HG03097 (cell line): ENCODE results near the gene BMP2K.

Source experiments
- ATAC-seq: cut with Tn5 transposase; IDR thresholded peaks from one replicate; pipeline ENCODE4 v1.9.1; 2021; ENCODE audit not compliant: unreplicated experiment, low FRiP score

The BMP2K gene

DNA sequence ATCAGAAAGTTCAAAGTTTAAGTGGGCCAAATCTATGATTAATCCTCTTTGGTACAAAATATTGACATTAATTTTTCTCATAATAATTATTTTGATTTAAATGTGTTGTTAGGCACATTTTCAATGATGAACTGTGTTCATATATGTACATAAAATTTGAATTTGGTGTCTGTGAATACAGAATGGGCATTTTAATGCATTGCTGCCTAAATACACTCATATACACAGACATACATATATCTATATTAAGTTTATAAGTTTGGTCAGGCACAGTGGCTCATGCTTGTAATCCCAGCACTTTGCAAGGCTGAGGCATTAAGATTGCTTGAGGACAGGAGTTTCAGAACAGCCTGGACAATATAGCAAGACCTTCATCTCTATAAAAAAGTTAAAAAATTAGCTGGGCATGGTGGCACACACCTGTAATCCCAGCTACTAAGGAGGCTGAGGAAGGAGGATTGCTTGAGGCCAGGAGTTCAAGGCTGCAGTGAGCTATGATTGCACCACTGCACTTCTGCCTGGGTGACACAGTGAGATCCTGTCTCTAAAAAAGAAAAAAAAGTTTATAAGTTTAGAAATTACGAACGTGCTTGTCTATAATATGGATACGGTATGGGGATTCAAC lies 12.3 kb upstream of the BMP2K start:
- no peak for ATAC-seq

DNA sequence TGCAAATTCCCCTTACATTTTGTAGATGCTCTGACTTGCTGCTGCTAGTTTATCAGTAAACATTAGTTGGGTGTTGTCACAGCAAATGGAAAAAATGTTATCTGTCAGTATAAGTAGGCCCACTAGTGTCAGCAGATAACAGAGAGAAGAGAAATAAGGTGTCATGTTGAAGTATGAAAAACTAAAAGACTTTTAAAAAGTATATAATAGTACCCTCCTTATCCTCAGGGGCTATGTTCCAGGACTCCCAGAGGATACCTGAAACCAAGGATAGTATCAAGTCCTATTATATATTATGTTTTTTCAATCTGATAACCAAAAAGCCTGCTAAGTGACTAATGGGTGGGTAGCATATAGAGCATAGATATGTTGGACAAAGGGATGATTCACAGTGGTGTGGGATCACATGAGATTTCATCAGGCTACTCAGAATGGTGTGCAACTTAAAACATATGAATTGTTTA lies 11.6 kb upstream of the BMP2K start:
- ATAC-seq, result no peak

DNA sequence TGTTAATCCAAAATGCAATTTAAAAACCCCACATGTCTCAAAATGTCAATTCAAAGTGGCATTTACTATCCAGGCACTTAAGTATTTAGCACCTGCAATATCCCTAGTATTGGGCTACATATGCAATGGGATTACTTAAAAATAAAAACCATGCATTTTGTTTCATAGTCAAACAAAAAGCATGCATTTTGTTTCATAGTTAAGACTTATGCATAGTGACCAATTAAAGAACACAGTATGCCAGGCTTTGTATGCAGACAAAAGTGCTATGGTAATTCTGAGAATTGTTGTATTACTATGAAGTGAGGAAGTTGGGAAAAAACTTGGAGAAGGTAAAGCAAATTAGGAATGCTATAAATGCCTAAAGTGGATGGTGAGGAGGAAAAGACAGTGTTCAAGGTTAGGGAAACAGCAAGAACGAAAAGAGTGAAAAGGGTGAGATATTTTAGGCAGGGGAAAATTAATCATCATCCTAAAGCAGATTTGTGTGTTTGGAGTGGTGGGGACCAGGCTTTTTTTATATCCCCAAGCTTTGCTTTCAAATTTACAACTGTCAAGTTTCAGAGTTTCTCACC lies 10.6 kb upstream of the BMP2K start:
- no peak for ATAC-seq

DNA sequence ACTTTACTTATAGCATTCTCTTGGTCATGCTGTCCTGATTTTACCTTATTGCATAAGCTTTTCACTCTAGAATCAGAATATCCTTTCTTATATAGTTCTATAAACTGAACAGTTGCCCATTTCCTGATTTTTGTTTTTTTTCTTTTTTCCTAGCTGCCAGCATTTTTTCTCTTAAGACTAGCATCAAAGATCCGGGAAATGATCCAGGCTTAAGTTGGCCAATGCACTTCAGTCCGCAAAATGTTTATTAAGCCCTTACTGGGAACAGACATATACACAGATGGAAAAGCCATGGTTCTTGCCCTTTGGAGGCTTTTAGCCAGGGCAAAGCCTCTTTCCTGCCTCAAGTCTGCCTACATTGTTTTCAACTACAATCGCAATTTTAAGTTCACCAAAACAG lies 10.1 kb upstream of the BMP2K start:
- no peak for ATAC-seq

DNA sequence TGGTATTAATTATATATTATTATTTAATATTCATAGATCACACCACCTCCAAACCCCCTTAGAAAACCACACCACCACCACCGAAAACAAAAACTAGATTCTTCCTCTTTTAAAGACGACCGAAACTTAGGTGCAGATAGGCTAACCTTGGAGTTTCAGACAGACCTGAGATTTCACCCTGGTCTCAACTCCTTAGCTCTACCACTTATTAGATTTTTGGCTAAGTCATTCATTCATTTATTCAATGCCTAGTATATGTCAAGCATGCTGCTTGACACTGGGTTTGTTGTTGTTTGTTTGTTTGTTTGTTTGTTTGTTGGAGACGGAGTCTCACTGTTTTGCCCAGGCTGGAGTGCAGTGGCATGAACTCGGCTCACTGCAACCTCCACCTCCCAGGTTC lies 9.5 kb upstream of the BMP2K start:
- peak; percentile 83 for ATAC-seq

DNA sequence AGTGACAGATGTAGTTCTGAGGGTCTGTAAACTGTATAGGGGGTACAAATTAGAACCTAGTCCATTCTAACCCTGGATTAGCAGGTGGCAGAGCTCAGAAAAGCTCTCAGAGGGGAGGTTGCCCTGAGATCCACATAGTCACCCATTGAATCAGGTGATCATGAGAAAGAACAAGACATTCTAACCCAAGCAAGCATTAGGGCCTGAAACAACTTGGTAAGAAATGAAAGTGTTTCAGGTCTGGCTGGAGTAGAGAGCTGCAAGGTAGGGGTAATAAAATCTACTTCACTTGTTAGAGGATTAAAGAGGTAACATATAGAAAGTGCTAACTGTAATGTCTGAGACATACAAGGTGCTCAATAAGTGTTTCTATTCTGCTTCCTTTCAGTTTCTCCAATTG lies 8.8 kb upstream of the BMP2K start:
- ATAC-seq, result peak; percentile 54

DNA sequence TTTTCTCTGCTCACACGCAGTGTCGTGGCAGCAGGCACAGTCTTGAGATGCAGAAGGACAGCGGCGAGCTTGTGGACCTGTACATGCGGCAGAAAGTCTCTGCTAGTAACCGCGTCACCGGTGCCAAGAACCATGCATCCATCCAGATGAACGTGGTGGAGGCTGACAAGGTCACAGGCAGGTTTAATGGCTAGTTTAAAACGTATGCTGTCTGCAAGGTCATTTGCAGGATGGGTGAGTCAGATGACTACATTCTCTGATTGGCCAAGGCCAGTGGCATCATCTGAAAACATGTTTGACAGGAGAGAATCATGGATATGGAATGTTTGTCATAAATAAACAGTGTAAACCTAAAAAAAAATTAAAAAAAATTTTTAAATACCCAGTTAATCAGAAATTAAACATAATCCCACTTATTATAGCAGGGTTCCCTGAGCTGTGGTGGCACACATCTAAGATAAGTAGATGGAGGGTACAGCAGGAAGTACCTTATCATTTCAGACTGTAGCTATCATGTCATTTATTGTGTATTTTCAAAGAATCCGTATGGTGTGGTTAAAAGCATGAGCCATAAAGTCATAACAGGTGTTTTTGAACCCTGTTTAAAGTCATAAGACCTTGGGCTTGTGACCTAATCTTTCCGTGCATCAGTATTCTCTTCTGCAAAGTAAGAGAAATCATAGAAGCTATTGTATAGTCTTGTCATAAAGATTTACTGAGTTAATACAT lies 7.5 kb upstream of the BMP2K start:
- no peak for ATAC-seq

DNA sequence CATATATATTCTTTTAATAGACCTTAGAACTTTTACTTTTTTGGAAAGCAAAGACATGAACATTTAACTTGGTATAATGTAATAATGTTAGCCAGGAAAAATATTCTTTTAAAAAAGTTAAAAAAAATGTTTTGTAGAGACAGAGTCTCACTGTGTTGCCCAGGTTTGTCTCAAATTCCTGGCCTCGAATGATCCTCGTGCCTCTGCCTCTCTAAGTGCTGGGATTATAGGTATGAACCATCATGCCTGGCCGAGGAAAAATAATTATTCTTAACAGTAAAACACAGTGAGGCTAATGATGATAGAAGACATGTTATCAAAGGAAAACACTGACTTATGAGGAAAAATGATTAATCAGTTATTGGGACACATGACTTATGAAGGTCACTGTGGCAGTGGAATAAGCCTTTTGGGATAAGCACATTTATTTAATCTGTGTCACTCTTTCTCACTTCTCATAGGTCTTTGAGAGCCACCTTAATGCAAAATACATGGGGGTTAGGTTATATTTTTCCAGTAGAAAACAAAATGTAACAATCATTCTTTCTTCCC lies 6.0 kb upstream of the BMP2K start:
- no peak for ATAC-seq

DNA sequence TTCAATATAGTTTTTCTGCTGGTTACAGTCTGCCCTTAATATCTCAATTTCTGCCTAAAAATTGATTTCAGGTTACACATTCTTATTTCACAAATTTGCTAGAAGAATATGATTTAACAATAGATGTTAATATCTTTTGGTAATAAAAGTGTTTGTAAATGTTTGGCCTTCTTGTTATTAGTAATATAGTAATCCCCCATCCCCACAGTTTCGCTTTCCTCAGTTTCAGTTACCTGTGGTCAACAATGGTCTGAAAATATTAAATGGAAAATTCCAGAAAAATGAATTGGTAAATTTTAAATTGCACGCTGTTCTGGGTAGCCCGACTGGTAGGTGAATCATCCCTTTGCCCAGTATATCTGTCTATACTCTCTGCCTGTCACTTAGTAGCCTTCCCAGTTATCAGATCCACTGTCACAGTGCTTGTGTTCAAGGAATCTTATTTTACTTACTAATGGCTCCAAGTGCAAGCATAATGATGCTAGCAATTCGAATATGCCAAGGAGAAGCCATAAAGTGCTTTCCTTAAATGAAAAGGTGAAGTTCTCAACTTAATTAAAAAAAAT lies 3.5 kb upstream of the BMP2K start:
- no peak for ATAC-seq

DNA sequence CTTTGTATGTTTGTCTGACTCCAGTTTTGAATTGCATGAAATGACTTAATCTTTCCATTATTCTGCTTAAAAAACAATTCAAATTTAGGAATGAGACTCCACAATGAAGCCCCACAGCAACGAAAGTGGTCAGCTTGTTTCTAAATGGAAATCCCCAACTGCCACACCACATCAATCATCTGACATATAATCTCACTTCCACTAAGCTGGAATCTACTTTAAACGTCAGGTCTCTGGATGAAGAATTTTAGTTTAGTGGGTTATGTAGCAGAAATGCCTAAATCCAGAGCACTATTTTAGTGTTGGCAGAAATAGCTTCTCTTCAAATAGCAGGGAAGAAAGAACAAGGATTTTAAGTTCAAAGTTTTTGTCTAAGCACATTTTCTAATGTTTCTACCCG lies 1.7 kb upstream of the BMP2K start:
- ATAC-seq, result no peak

DNA sequence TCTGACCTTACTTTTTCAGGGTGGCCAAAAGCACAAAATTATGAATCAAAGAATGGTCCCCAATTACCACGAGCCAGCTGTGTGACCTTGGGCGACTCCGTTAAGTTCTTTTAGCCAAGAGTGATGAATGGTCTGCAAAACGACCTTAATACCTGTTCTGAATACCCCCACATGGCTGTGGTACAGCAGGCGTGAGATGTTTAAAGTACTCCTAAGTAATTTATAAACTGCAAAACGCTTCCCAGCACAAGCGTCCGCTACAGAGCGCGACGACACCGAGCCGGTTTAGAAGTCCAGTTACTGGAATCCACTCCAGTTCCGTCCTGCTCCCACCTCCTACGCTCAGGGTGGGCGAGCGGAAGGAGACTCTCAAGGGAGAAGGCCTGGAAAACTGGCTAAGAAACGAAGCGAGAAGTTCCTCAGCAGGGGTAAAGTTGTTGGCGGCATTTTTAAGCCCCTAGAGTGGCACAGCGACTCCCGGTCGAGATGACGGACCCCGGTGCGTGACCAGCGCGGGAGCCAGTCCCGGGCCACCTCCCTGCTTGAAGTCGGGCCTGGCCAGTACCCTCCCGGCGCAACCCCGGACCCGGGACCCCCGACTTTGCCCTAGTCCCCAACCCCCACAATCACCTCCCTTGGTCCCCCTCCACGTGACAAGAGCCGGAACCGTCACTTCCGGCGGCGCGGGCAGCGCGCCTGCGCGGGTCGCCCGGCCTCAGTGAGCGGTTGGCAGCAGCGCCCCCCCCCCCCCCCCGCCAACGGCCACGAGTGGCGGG lies 659 bp upstream of the BMP2K start:
- ATAC-seq, result peak; percentile 51

DNA sequence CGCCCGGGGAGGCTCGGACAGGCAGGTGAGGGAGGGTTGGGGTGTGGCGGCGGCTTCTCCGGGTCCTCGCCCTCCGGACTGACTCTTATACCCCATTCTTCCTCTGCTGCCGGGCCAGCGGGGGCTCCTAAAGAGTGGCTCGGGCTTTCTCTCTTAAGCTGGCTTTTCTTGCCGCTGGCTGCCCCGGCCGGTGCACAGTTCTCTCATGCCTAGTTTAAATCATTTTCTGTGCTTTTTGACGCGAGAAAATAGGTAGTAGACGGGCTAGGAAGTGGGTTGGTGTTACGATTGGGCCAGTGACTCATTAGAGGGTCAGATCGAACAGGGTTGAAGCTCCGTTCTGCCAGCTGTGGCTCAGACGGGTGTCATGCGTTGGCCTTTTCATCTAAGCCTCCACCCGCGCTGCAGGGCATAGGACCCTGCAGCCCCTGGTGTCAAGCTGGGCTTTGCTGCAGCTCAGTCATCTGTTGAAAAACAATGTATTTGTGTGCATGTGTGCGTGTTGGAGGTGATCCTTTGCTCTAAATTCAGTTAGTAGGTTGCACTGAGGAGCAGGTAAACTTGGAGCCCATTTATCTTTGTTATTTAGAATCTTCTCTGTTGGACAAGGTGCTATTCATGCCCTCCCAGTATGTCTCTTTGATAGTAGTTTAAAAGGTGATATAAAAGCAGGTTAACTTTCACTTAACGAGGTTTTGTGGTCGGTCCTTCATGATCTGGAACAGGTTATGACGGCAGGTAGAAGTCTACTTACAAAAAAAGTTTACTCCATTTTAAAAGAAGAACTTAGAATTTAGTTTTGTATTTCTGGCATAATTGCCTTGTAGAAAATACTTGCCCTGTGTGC lies 802 bp downstream of the BMP2K start:
- ATAC-seq, result peak; percentile 35

DNA sequence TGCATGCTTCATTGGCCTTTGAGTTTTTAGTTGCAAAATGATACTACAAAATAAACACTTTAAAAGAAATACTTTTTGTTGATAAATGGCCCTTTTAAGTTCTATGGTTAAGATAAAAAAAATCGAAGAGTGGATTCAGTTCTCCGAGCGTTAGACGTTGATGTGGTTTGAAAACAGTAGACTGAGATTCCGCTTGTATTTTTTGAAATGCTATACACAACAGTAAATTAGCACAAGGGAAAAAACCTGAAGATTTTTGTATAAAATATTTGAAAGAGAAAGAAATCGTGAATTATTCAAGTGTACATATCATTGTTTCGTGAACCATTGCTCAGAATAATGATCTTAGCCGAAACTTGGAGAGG lies 1.4 kb downstream of the BMP2K start:
- no peak for ATAC-seq

DNA sequence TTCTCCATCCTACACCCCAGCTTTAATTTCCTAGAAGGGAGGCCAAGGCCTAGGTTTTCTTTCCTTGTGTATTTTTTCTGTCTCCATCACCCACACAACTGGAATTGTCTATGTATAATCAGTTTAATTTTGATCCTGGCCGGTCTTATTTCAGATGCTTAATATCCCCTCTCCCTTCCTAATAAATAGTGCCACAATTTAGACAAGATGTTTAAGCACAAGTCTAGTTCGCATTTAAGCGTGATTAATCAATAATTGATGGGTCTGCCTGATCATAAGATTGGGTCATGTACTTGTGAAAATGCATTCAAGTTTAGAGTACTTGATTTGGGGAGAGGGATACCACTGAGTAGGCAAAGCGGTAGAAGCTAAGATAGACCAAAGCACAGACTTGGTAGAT lies 2.4 kb downstream of the BMP2K start:
- no peak for ATAC-seq

DNA sequence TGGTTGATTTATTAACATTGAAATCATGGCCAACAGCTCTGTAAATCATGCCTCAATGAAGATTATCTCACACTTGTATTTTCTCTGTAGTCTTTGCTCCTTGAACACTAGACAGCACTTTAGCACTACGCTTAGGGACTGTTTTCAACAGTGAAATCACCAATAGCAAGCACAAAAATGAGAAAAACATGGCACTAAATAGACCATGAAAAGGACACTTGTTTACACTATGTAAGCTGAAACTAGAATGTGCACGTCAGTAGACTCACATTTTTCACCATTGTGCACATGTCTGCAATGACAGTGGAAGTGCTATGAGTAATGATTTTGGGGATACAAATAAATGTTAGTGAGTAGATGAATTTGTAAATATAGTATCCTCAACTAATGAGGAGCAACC lies 3.1 kb downstream of the BMP2K start:
- ATAC-seq, result no peak

DNA sequence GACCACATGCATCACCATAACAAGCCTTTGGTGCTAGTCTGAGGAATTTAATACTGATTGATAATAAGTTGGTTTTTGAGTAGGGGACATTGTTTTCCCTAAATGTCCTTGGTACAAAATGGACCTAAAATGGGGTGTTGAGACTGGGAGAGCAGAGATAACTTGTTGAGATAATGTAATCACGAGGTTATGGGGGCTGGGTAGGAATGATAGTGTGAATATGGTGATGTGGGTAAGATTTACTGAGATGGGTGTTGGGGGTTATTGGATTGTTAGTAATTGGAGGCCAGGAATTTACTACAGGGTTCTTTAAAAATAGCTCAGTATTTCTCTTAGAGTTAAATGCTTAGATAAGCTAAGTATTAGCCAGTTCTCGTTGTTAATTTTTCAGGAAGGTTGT lies 3.9 kb downstream of the BMP2K start:
- no peak for ATAC-seq

DNA sequence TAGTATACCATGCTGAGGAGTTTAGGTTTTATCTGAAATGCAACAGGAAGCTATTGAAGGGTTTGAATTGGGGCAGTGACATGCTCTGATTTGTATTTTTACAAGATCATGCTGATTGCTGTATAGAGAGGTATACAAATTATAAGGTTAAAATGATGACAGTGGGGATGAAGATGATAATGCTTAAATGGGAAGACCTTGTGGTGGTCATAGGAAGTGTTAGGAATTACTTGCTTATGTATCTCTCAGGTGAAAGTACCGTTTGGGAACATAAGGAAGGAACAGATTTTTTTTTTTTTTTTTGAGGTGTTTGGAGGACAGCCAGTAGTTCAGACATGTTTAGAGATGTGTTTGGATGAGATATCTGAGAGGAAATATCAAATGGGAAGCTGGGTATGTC lies 5.0 kb downstream of the BMP2K start:
- no peak for ATAC-seq

DNA sequence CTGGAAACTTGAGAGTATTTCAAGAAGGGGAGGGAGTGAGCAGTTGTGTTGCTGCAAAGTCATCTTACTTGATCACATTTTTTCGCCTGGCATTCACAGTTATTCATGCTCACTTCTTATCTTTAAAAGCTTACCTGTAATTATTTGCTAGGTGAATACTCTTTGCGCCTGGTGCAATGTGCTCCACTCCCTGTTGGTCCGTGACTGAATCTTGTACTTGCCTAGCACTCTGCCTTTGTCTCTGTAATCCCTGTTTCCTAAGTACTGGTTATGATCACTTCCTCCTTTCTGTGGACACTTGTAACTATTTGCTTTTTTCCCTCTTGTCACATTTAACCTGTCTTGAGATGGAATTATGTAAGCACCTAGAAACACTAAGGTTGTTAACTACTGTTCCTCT lies 5.8 kb downstream of the BMP2K start:
- ATAC-seq, result no peak

DNA sequence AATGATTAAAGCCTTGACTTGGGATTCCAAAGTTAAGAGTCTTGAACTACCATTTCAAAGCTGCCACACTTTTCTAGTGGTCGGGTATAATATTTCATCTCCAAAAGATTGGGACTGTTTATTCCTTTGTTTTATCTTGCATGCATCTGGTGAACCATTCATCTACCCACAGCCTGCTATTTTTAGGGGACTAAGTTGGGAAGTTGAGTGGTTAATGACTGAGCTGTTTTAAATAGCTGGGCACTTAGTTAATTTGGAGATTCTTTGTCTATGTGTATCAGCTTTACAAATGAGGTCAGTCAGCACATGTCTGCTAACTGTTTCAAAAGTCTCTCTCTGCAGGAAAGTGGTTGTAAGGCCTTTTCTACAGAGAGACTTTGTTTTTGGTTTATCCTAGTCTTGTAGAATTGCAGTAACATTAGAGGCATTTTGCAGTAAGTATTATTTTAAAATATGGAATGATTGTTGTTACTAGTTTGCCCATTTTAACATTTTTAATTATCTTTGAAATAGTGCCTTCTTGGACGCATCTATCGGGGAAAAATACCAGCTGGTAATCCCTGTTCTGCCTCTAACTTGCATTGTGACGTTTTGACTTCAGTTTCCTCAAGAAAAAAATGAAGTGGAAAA lies 8.2 kb downstream of the BMP2K start:
- ATAC-seq, result no peak
